Liver (tissue), 9 donors: ENCODE results near the gene NTN1. TPM values are rescaled to one million over a fixed set of nuclear protein-coding genes. Genes with fewer than 3 reads are reported as not detected.

ENCODE experiments used
- DNase-seq: peaks from one replicate; pipeline ENCODE4 v3.0.0-alpha.2; 2017; ENCODE audit warnings: low spot score
- H3K27ac ChIP-seq, 2 donors: one replicate each; pipeline ENCODE4 v1.7.0; 2013; ENCODE audit warnings: inconsistent platforms in 2 of 2, low read length in 2 of 2, control low read depth in 1 of 2, low read depth in 1 of 2, mild to moderate bottlenecking in 1 of 2
- H3K27me3 ChIP-seq, 4 donors: one replicate each; pipeline versions ENCODE4 v1.6.1 to v1.7.0; 2013; ENCODE audit warnings: low read length in 3 of 4, inconsistent platforms in 1 of 4, mild to moderate bottlenecking in 1 of 4, moderate library complexity in 1 of 4; ENCODE audit not compliant: control insufficient read depth in 4 of 4, insufficient read depth in 4 of 4
- H3K36me3 ChIP-seq, 4 donors: one replicate each; pipeline versions ENCODE4 v1.6.1 to v1.7.0; 2013; ENCODE audit warnings: low read length in 3 of 4, mild to moderate bottlenecking in 3 of 4, low read depth in 1 of 4, moderate library complexity in 1 of 4; ENCODE audit not compliant: control insufficient read depth in 4 of 4, insufficient read depth in 3 of 4
- H3K4me1 ChIP-seq, 4 donors: one replicate each; pipeline versions ENCODE4 v1.6.1 to v1.7.0; 2013; ENCODE audit warnings: low read length in 3 of 4, mild to moderate bottlenecking in 3 of 4, moderate library complexity in 1 of 4; ENCODE audit not compliant: control insufficient read depth in 4 of 4, insufficient read depth in 4 of 4
- H3K4me3 ChIP-seq, 3 donors: one replicate each; pipeline versions ENCODE4 v1.6.1 to v1.7.0; 2013; ENCODE audit warnings: low read length in 3 of 3, control low read depth in 1 of 3, low read depth in 1 of 3, mild to moderate bottlenecking in 1 of 3
- H3K9ac ChIP-seq, 2 donors: one replicate each; pipeline ENCODE4 v1.7.0; 2013; ENCODE audit warnings: low read length in 2 of 2, mild to moderate bottlenecking in 2 of 2, moderate library complexity in 2 of 2, control low read depth in 1 of 2, low read depth in 1 of 2
- H3K9me3 ChIP-seq, 4 donors: one replicate each; pipeline versions ENCODE4 v1.6.1 to v1.7.0; 2013; ENCODE audit warnings: low read length in 3 of 4; ENCODE audit not compliant: control insufficient read depth in 4 of 4
- CTCF ChIP-seq: fragments of 150-350 bp; IDR thresholded peaks from 2 replicates; pipeline ENCODE4 v1.5.1; 2017; ENCODE audit warnings: improper control_type of control experiment, low read depth, low read length; ENCODE audit not compliant: missing input control
- EGR1 ChIP-seq, 2 donors: IDR thresholded peaks; 2 replicates each; pipeline ENCODE4 v1.6.1; 2016 to 2018; ENCODE audit warnings: antibody characterized with exemption in 2 of 2, low read depth in 2 of 2
- FOXA2 ChIP-seq: IDR thresholded peaks from 2 replicates; pipeline ENCODE4 v1.6.1; 2016; ENCODE audit warnings: antibody characterized with exemption
- GABPA ChIP-seq, 2 donors: IDR thresholded peaks in 1 of 2; conservative IDR thresholded peaks in 1 of 2; 2 replicates each; pipeline ENCODE4 v1.6.1; 2016; ENCODE audit warnings: antibody characterized with exemption in 2 of 2, mild to moderate bottlenecking in 1 of 2, moderate library complexity in 1 of 2
- HNF4G ChIP-seq: IDR thresholded peaks from 2 replicates; pipeline ENCODE4 v1.6.1; 2016; ENCODE audit warnings: antibody characterized with exemption
- JUND ChIP-seq, 2 donors: IDR thresholded peaks; 2 replicates each; pipeline ENCODE4 v1.6.1; 2016; ENCODE audit warnings: antibody characterized with exemption in 2 of 2
- NR2F2 ChIP-seq: IDR thresholded peaks from 2 replicates; pipeline ENCODE4 v1.6.1; 2016; ENCODE audit warnings: antibody characterized with exemption
- RAD21 ChIP-seq, 2 donors: IDR thresholded peaks; 2 replicates each; pipeline ENCODE4 v1.6.1; 2016; ENCODE audit warnings: antibody characterized with exemption in 2 of 2, mild to moderate bottlenecking in 2 of 2
- RXRA ChIP-seq, 2 donors: IDR thresholded peaks; 2 replicates each; pipeline ENCODE4 v1.6.1; 2017 to 2018; ENCODE audit warnings: antibody characterized with exemption in 2 of 2, mild to moderate bottlenecking in 1 of 2
- SP1 ChIP-seq: IDR thresholded peaks from 2 replicates; pipeline ENCODE4 v1.6.1; 2018; ENCODE audit warnings: antibody characterized with exemption, mild to moderate bottlenecking
- TAF1 ChIP-seq: conservative IDR thresholded peaks from 2 replicates; pipeline ENCODE4 v1.6.1; 2016; ENCODE audit warnings: antibody characterized with exemption, mild to moderate bottlenecking
- YY1 ChIP-seq: IDR thresholded peaks from 2 replicates; pipeline ENCODE4 v1.6.1; 2016; ENCODE audit warnings: antibody characterized with exemption, mild to moderate bottlenecking
- ZBTB33 ChIP-seq: IDR thresholded peaks from 2 replicates; pipeline ENCODE4 v1.6.1; 2016; ENCODE audit warnings: antibody characterized with exemption
- WGBS: extraction: QIAGEN DNeasy Blood & Tissue Kit; methylation state at CpG from one replicate; pipeline ENCODE4 v1.1.7; 2013; 5-methylcytosine and 5-hydroxymethylcytosine counted together
- polyA plus RNA-seq, 2 donors: library from polyadenylated mRNA; stranded (reverse) in 1 of 2; unstranded in 1 of 2; fragments of 200-250 nt in 1 of 2; fragments of >200 nt in 1 of 2; fragmentation: Nextera tagmentation in 1 of 2; extraction: Ambion mirVana in 1 of 2; gene quantifications; one replicate each; pipeline versions ENCODE4 v1.2.1 to v1.2.3, GENCODE V29; 2013 to 2015
- total RNA-seq, 2 donors: library from RNA; depleted of rRNA; stranded (reverse); fragments of >200 nt; gene quantifications; one replicate each; pipeline ENCODE4 v1.2.3, GENCODE V29; 2014
- TF ChIP-seq, protein P1 (sequence below): IDR thresholded peaks from 2 replicates; pipeline ENCODE4 v1.6.1; 2016; ENCODE audit warnings: antibody characterized with exemption, mild to moderate bottlenecking
- TF ChIP-seq, protein P2 (sequence below): IDR thresholded peaks from 2 replicates; pipeline ENCODE4 v1.6.1; 2016; ENCODE audit warnings: antibody characterized with exemption
- TF ChIP-seq, protein P3 (sequence below): IDR thresholded peaks from 2 replicates; pipeline ENCODE4 v1.6.1; 2016; ENCODE audit warnings: antibody characterized with exemption
- donor health status: healthy.
- donor health status: healthy.
- donor health status: healthy.
- donor health status: healthy.
- donor health status: healthy.

NTN1 gene
- total and polyA plus RNA-seq, 4 donors = 0.14 to 8.7 (median 4.3) TPM

GRCh38 chr17:9002227-9002605 lies 19.1 kb upstream of the NTN1 start:
- no peak overlapping the region for H3K27ac ChIP-seq
- 24% methylated on average over 15 of the region's 15 CpGs for WGBS
- DNase-seq = no peak
- no peak overlapping the region for H3K4me3 ChIP-seq
- H3K27me3 ChIP-seq = peaks cover 0 to 6% (median 1%) of the 10 kb centered on the region in 4 donors
- H3K9ac ChIP-seq = no peak overlapping the region
- H3K4me1 ChIP-seq = peaks cover 12 to 26% (median 19%) of the 10 kb centered on the region in 4 donors
- TF ChIP-seq RAD21 (IDR thresholded peaks at IDR 0.05) (no peak), JUND (IDR thresholded peaks at IDR 0.05) (no peak), GABPA (IDR thresholded peaks at IDR 0.05 in 1 of 2, conservative IDR thresholded peaks at IDR 0.05 in 1 of 2) (no peak), TAF1 (no peak), HNF4G (no peak)
- TF ChIP-seq, protein P1, sequence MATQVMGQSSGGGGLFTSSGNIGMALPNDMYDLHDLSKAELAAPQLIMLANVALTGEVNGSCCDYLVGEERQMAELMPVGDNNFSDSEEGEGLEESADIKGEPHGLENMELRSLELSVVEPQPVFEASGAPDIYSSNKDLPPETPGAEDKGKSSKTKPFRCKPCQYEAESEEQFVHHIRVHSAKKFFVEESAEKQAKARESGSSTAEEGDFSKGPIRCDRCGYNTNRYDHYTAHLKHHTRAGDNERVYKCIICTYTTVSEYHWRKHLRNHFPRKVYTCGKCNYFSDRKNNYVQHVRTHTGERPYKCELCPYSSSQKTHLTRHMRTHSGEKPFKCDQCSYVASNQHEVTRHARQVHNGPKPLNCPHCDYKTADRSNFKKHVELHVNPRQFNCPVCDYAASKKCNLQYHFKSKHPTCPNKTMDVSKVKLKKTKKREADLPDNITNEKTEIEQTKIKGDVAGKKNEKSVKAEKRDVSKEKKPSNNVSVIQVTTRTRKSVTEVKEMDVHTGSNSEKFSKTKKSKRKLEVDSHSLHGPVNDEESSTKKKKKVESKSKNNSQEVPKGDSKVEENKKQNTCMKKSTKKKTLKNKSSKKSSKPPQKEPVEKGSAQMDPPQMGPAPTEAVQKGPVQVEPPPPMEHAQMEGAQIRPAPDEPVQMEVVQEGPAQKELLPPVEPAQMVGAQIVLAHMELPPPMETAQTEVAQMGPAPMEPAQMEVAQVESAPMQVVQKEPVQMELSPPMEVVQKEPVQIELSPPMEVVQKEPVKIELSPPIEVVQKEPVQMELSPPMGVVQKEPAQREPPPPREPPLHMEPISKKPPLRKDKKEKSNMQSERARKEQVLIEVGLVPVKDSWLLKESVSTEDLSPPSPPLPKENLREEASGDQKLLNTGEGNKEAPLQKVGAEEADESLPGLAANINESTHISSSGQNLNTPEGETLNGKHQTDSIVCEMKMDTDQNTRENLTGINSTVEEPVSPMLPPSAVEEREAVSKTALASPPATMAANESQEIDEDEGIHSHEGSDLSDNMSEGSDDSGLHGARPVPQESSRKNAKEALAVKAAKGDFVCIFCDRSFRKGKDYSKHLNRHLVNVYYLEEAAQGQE = no peak
- TF ChIP-seq, protein P2, sequence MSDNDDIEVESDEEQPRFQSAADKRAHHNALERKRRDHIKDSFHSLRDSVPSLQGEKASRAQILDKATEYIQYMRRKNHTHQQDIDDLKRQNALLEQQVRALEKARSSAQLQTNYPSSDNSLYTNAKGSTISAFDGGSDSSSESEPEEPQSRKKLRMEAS = no peak
- H3K9me3 ChIP-seq = no peaks in the 10 kb centered on the region
- H3K36me3 ChIP-seq = no peaks in the 10 kb centered on the region

DNA sequence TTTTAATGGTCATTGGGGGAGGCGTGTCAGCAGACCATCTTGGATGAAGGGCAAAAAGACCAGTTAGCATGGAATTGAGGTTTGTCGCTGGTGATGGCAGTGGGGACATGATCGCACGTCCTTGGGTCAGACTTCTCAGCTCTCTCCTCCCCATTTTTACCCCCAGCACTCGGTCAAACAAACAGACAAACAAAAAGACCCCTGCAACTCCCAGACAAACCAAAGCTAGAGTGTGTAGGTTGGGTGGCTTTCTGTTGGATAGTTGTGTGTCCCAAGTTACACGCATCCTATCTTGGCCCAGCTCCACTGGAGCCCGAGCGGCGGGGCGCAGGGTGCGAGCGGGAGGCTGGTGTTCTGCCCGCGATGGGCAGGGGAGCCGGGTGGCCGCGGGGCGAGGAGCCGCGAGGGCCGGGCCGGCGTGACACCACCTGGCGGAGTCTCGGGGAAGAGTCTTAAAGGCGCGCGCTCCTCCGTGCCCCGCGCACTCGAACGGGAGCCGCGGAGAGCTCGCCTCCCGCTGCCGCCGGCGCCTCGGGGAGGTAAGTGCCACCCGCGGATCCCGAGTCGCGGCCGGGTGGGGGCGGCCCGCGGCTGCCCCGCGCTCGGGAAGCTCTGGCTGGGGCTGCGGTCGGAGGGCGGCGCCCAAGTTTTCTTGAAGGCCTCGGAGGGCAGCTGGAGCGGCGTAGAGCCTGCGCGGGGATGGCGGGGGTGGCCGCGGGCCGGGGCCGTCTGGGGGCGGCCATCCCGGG lies 18.5 kb upstream of the NTN1 start:
- 3% methylated on average over 69 of the region's 69 CpGs for WGBS
- H3K27me3 ChIP-seq = peaks cover 0 to 9% (median 1%) of the 10 kb centered on the region in 4 donors
- H3K4me3 ChIP-seq = peak overlapping the region in 1 of 3 donors; percentile 52
- H3K4me1 ChIP-seq = peaks cover 12 to 26% (median 19%) of the 10 kb centered on the region in 4 donors
- no peak overlapping the region for H3K9ac ChIP-seq
- no peak for DNase-seq
- H3K27ac ChIP-seq = no peak overlapping the region
- TF ChIP-seq, protein P1 = no peak
- no peak for TF ChIP-seq ZBTB33
- no peak for TF ChIP-seq FOXA2
- TF ChIP-seq RAD21 (IDR thresholded peaks at IDR 0.05) = no peak
- TF ChIP-seq, protein P3, sequence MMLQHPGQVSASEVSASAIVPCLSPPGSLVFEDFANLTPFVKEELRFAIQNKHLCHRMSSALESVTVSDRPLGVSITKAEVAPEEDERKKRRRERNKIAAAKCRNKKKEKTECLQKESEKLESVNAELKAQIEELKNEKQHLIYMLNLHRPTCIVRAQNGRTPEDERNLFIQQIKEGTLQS = no peak
- TF ChIP-seq, protein P2 = no peak
- TF ChIP-seq TAF1 = no peak
- TF ChIP-seq NR2F2 = no peak
- TF ChIP-seq JUND (IDR thresholded peaks at IDR 0.05) = no peak
- no peak for TF ChIP-seq EGR1 (IDR thresholded peaks at IDR 0.05; ENCODE audit: low read depth in 2 of 2)
- no peak for TF ChIP-seq CTCF
- no peak for TF ChIP-seq SP1
- TF ChIP-seq YY1 = no peak
- TF ChIP-seq GABPA (IDR thresholded peaks at IDR 0.05 in 1 of 2, conservative IDR thresholded peaks at IDR 0.05 in 1 of 2) = no peak
- no peak for TF ChIP-seq RXRA (IDR thresholded peaks at IDR 0.05)
- TF ChIP-seq HNF4G = no peak
- no peaks in the 10 kb centered on the region for H3K36me3 ChIP-seq
- H3K9me3 ChIP-seq = no peaks in the 10 kb centered on the region
